Karpas-422 (cell line): ENCODE measurements around the gene DHPS. TPM values are rescaled to one million over a fixed set of nuclear protein-coding genes. Genes with fewer than 3 reads are reported as not detected.

ENCODE experiments used
- DNase-seq: peaks from one replicate; pipeline ENCODE4 v3.0.0-alpha.2; 2015
- H2AFZ ChIP-seq: fragments of 200-600 bp; sonication (generic); 2 replicates; pipeline ENCODE4 v1.6.1; 2014; ENCODE audit warnings: antibody characterized with exemption, low read length, mixed read lengths
- H3K27ac ChIP-seq: fragments of 200-600 bp; sonication (generic); 2 replicates; pipeline ENCODE4 v1.5.1; 2014; ENCODE audit warnings: mild to moderate bottlenecking, low read length, moderate library complexity
- H3K27me3 ChIP-seq: fragments of 200-600 bp; sonication (generic); 2 replicates; pipeline ENCODE4 v1.6.1; 2014; ENCODE audit warnings: low read length, mixed read lengths
- H3K36me3 ChIP-seq: fragments of 200-600 bp; sonication (generic); 2 replicates; pipeline ENCODE4 v1.6.1; 2014; ENCODE audit warnings: low read length, mixed read lengths; ENCODE audit not compliant: insufficient read depth
- H3K4me1 ChIP-seq: fragments of 200-600 bp; sonication (generic); 2 replicates; pipeline ENCODE4 v1.6.1; 2014; ENCODE audit warnings: mild to moderate bottlenecking, low read length, mixed read lengths
- H3K4me2 ChIP-seq: fragments of 200-600 bp; sonication (generic); 2 replicates; pipeline ENCODE4 v1.6.1; 2014; ENCODE audit warnings: low read length, low read depth, mild to moderate bottlenecking; ENCODE audit not compliant: poor library complexity, severe bottlenecking
- H3K4me3 ChIP-seq: fragments of 200-600 bp; sonication (generic); 2 replicates; pipeline ENCODE4 v1.5.1; 2014; ENCODE audit warnings: mild to moderate bottlenecking, antibody characterized with exemption, low read length, mixed read lengths
- H3K79me2 ChIP-seq: fragments of 200-600 bp; sonication (generic); 2 replicates; pipeline ENCODE4 v1.6.1; 2014; ENCODE audit warnings: mild to moderate bottlenecking, low read length, mixed read lengths
- H3K9ac ChIP-seq: fragments of 200-600 bp; sonication (generic); 2 replicates; pipeline ENCODE4 v1.6.0; 2014; ENCODE audit warnings: low read length
- H3K9me2 ChIP-seq: fragments of 200-600 bp; sonication (generic), shearing (Covaris generic); replicated peaks from 2 replicates; pipeline ENCODE4 v1.6.0; 2014; ENCODE audit warnings: mild to moderate bottlenecking, low read length, moderate library complexity; ENCODE audit not compliant: insufficient read depth
- H3K9me3 ChIP-seq: fragments of 300-700, 200-600 bp; sonication (generic); 2 replicates; pipeline ENCODE4 v1.6.1; 2014; ENCODE audit warnings: low read length, mixed read lengths
- H4K20me1 ChIP-seq: fragments of 200-600 bp; sonication (generic); 2 replicates; pipeline ENCODE4 v1.6.1; 2014; ENCODE audit warnings: mild to moderate bottlenecking, antibody characterized with exemption, low read length, low read depth; ENCODE audit not compliant: insufficient read depth
- total RNA-seq: library from RNA; depleted of rRNA; stranded (reverse); fragments of >200 nt; shearing (Covaris generic); gene quantifications from 2 replicates; pipeline ENCODE4 v1.2.3, GENCODE V29; 2014; ENCODE audit warnings: low replicate concordance

Gene DHPS
- total RNA-seq, 1 experiment from 2014 or later: 62.2 TPM

- Histone ChIP-seq H3K4me2 (no peak overlapping the region), H3K36me3 (peaks cover 39% of the 10 kb centered on the region), H2AFZ (no peak overlapping the region), H4K20me1 (no peaks in the 10 kb centered on the region), H3K9me3 (no peaks in the 10 kb centered on the region), H3K4me3 (no peak overlapping the region), H3K9ac (no peak overlapping the region), H3K27ac (no peak overlapping the region), H3K27me3 (no peaks in the 10 kb centered on the region), H3K4me1 (no peaks in the 10 kb centered on the region), H3K9me2 (no peaks in the 10 kb centered on the region), H3K79me2 (peaks cover under 1% of the 10 kb centered on the region; the same call in 1 of the 2 replicates)
- no peak for DNase-seq
Observed at GRCh38 chr19:12657966-12658365, 23.7 kb downstream of the DHPS start.

- Histone ChIP-seq H3K79me2 (no peaks in the 10 kb centered on the region), H3K27ac (no peak overlapping the region), H3K27me3 (no peaks in the 10 kb centered on the region), H3K9me3 (no peaks in the 10 kb centered on the region), H3K4me3 (no peak overlapping the region), H3K36me3 (peaks cover 37% of the 10 kb centered on the region), H3K9ac (no peak overlapping the region), H3K9me2 (no peaks in the 10 kb centered on the region), H3K4me1 (no peaks in the 10 kb centered on the region), H3K4me2 (no peak overlapping the region), H4K20me1 (no peaks in the 10 kb centered on the region), H2AFZ (no peak overlapping the region)
- DNase-seq: peak; percentile 71
Observed at GRCh38 chr19:12656899-12657571, 24.6 kb downstream of the DHPS start.

- Histone ChIP-seq H3K27ac (no peak overlapping the region), H3K4me1 (no peaks in the 10 kb centered on the region), H3K9ac (no peak overlapping the region), H3K36me3 (peaks cover 45% of the 10 kb centered on the region), H3K79me2 (no peaks in the 10 kb centered on the region), H3K9me3 (no peaks in the 10 kb centered on the region), H3K4me2 (no peak overlapping the region), H3K27me3 (no peaks in the 10 kb centered on the region), H3K4me3 (no peak overlapping the region), H3K9me2 (no peaks in the 10 kb centered on the region), H2AFZ (no peak overlapping the region), H4K20me1 (no peaks in the 10 kb centered on the region)
- no peak for DNase-seq
Observed at GRCh38 chr19:12655546-12655945, 26.1 kb downstream of the DHPS start.

GRCh38 chr19:12652219-12652618 lies 29.5 kb downstream of the DHPS start:
- Histone ChIP-seq H3K9me3 (no peaks in the 10 kb centered on the region), H3K27me3 (no peaks in the 10 kb centered on the region), H3K4me3 (no peak overlapping the region), H4K20me1 (no peaks in the 10 kb centered on the region), H2AFZ (no peak overlapping the region), H3K36me3 (peaks cover 40% of the 10 kb centered on the region), H3K79me2 (no peaks in the 10 kb centered on the region), H3K4me1 (no peaks in the 10 kb centered on the region), H3K9me2 (no peaks in the 10 kb centered on the region), H3K4me2 (no peak overlapping the region), H3K27ac (no peak overlapping the region), H3K9ac (no peak overlapping the region)
- DNase-seq: no peak

GRCh38 chr19:12649941-12650340 lies 31.7 kb downstream of the DHPS start:
- Histone ChIP-seq H2AFZ (no peak overlapping the region), H3K4me1 (no peaks in the 10 kb centered on the region), H3K9me2 (no peaks in the 10 kb centered on the region), H4K20me1 (no peaks in the 10 kb centered on the region), H3K79me2 (no peaks in the 10 kb centered on the region), H3K36me3 (peaks cover 22% of the 10 kb centered on the region), H3K27ac (no peak overlapping the region), H3K9ac (no peak overlapping the region), H3K27me3 (no peaks in the 10 kb centered on the region), H3K9me3 (no peaks in the 10 kb centered on the region), H3K4me3 (no peak overlapping the region), H3K4me2 (no peak overlapping the region)
- DNase-seq: no peak

- Histone ChIP-seq H3K27me3 (no peaks in the 10 kb centered on the region), H3K9ac (no peak overlapping the region), H3K36me3 (peaks cover 19% of the 10 kb centered on the region), H3K4me2 (no peak overlapping the region), H2AFZ (no peak overlapping the region), H3K9me2 (no peaks in the 10 kb centered on the region), H3K4me1 (no peaks in the 10 kb centered on the region), H3K27ac (no peak overlapping the region), H3K4me3 (no peak overlapping the region), H3K9me3 (no peaks in the 10 kb centered on the region), H3K79me2 (no peaks in the 10 kb centered on the region), H4K20me1 (no peaks in the 10 kb centered on the region)
- no peak for DNase-seq
Observed at GRCh38 chr19:12648088-12648487, 33.6 kb downstream of the DHPS start.

GRCh38 chr19:12647490-12648071 lies 34.1 kb downstream of the DHPS start:
- DNase-seq: peak; percentile 74
- peaks cover 19% of the 10 kb centered on the region for H3K36me3 ChIP-seq
- H3K4me3 ChIP-seq: no peak overlapping the region
- no peak overlapping the region for H3K4me2 ChIP-seq
- no peaks in the 10 kb centered on the region for H3K27me3 ChIP-seq
- no peaks in the 10 kb centered on the region for H3K79me2 ChIP-seq
- H3K9ac ChIP-seq: no peak overlapping the region
- H3K4me1 ChIP-seq: no peaks in the 10 kb centered on the region
- H4K20me1 ChIP-seq: no peaks in the 10 kb centered on the region
- H3K27ac ChIP-seq: no peak overlapping the region
- no peaks in the 10 kb centered on the region for H3K9me3 ChIP-seq
- no peak overlapping the region for H2AFZ ChIP-seq
- H3K9me2 ChIP-seq: no peaks in the 10 kb centered on the region

- Histone ChIP-seq H3K27me3 (no peaks in the 10 kb centered on the region), H3K4me2 (no peak overlapping the region), H3K79me2 (no peaks in the 10 kb centered on the region), H3K9me2 (no peaks in the 10 kb centered on the region), H3K27ac (no peak overlapping the region), H3K9me3 (no peaks in the 10 kb centered on the region), H3K9ac (no peak overlapping the region), H4K20me1 (no peaks in the 10 kb centered on the region), H3K36me3 (peaks cover 18% of the 10 kb centered on the region), H3K4me1 (no peaks in the 10 kb centered on the region), H3K4me3 (no peak overlapping the region), H2AFZ (no peak overlapping the region)
- peak; percentile 37 for DNase-seq
Observed at GRCh38 chr19:12647047-12647446, 34.6 kb downstream of the DHPS start.
